NCI-H446 treated with DMSO at 0.1 percent for 48 hours (cell line): ENCODE measurements around the gene LMX1A.

Source experiments
- DNase-seq: peaks from one replicate; lab custom pipeline; 2025; lab: John Stamatoyannopoulos, UW

Gene LMX1A

GRCh38 chr1:165265196-165265838 lies 91.2 kb downstream of the LMX1A start:
- DNase-seq, result no peak

- DNase-seq, result no peak
Observed at GRCh38 chr1:165259706-165260428, 96.6 kb downstream of the LMX1A start.

DNA sequence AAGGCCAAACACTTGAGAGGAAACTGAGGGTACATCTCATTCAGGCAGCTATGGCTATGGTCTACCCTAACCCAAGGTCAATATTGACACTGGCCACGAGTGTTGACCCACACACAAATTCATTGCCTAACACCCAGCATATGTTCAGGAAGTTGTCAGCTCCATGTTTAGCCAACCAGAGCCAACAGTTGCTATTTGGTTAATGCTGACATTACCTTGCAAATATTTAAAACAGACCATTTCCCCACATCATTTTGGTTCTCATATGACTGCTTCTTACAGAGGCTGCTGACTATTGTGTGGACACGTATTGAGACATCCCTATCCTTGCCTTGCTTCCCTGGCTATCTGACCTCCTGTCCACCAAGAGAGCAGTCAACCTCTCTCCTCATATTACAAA lies 97.3 kb downstream of the LMX1A start:
- no peak for DNase-seq

DNA sequence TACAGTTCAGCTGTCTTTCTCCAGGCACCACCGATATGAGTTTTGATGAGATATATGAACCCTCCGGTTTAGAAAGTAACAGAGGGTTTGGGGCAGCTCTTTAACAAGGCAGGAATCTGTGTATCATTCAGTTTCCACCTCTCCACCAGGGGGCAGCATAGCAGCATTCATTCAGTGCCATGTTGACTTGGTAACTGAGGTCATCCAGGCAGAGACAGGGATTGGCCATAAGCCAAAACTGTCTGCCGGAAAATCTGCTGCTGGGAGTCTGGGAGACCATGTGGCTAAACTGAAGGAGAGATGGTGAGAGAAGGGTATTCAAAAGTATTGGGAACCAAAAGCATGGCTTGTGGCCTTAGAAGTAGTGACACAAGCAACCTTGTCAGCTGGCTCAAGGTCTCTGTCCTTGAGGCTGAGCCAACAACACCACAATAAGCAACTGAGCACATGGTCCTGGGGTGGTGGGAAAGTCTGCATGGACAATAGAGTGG lies 98.5 kb downstream of the LMX1A start:
- DNase-seq, result peak; percentile 80

- DNase-seq, result no peak
Observed at GRCh38 chr1:165254896-165255625, 101.5 kb downstream of the LMX1A start.

DNA sequence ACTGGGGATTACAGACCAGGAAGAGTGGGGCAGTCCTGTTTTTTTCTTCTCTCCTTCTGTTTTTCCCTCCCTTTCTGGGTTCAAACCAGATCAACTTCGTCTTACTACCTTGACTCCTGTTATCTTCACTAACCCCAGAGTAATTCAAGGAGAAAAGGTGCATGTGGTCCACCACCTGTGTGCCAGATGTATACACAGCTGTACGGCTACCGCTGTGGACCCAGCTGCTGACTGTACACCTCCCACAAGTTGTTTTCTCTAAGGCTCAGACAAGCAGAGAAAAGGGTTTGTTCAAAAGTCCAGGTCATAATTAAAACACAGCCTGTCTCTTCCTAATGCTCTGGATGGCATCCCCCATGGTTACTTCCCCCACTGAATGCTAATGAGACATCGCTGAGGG lies 102.1 kb downstream of the LMX1A start:
- no peak for DNase-seq

DNA sequence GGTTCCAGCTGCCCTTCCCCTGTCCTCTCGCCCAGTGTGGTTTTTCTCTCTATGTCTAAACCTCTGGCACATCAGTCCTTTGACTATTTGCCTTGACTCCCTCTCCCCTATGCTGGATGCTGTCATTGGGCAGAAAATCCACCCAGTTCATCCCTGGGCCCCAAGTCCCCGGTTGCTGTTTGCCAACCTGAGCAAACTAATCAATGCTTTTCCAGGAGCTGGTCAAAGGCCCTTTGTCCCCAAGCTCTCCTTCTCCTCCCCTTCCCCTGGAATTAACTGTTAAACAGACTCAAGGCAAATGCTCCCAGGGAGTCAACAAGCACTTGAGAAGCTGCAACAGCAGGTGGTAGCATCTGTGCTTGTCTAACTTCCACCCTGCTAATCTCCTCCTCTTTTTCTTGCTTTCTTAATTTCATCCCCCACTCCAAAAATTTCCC lies 102.7 kb downstream of the LMX1A start:
- DNase-seq, result no peak

- DNase-seq, result no peak
Observed at GRCh38 chr1:165248969-165249571, 107.4 kb downstream of the LMX1A start.

- DNase-seq, result no peak
Observed at GRCh38 chr1:165241952-165242351, 114.6 kb downstream of the LMX1A start.

GRCh38 chr1:165241321-165241720 lies 115.2 kb downstream of the LMX1A start:
- DNase-seq, result no peak

DNA sequence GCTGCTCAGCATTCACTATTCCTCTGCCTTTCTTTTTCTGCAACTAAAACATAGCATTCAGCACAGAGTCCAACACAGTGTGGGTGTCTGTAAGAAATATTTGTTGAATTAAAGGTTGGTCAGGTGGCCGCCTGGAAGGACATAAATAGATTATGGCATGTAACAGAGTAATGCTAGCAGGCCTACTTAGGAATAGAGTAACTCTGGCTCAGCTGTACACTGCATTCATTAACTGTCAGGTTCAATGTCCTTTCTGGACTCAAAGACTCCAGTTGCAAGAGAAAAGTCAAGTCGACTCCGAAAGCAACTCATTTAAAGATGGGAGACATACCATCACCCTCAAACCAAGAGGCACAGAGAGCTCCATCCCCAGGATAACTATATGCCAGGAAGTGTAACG lies 116.0 kb downstream of the LMX1A start:
- no peak for DNase-seq

DNA sequence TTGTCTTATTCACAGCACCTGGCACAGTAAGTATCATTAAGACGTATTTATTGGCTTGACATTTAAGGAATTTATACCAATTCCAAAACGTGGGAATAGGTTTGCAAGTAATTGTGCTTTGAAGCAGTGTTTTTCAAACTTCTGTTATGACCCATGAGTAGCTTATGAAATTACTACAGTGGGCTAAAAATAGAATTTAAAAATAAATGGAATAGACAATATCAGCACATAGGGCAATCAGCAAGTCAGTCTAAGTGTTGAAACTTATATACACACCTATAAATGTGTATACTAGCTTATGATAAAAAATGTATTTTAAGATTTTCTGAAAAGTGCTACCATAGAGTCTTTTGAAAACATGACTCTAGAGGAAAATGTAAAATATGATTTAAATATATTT lies 116.6 kb downstream of the LMX1A start:
- DNase-seq, result no peak

- DNase-seq, result peak; percentile 57
Observed at GRCh38 chr1:165235777-165236291, 120.7 kb downstream of the LMX1A start.

GRCh38 chr1:165235155-165235776 lies 121.2 kb downstream of the LMX1A start:
- no peak for DNase-seq

- no peak for DNase-seq
Observed at GRCh38 chr1:165234149-165234548, 122.4 kb downstream of the LMX1A start.

- no peak for DNase-seq
Observed at GRCh38 chr1:165228676-165229075, 127.8 kb downstream of the LMX1A start.

DNA sequence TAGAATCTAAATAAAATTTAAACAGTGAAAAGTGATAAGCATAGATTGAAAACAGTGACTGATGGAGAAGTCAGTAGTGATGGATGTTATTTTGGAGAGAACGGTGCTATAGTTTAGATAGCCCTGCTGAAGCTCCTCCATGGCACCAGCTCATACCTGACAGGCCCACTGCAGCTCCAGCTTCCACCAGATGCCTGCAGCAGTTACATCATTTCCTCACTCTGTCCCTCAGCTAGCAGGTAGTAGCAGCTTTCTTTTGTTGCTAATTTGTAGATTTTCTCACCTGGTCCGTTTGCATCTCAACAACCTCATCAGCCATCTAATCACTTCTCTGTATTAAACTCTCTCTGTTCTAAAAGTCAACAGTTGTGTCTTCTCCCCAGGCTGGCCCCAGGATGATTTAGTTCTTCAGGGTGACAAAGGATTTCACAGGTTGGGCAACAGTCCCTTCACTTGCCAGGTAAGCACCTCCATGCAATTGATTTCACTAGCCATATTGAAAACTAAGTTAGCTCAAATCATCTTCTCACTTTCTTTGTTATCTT lies 128.3 kb downstream of the LMX1A start:
- DNase-seq, result no peak

DNA sequence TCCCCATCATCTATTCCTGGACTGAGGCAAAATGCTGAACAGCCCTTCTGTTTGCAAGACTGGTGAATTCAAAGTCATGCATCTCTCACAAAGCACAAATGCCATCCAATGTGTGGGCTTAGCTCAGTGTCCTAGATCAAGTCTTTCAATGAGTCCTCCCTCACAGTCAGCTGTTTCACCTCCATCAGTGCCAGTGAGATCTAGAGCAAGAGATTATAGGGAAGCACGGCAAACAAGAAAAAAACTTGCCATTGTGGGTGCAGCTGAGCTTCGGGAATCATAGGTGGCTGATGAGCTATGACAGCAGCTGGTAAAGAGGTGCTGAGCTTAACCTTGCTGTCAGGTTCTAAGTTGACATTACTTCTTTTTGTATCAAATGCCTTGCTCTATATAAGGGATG lies 130.2 kb downstream of the LMX1A start:
- no peak for DNase-seq

DNA sequence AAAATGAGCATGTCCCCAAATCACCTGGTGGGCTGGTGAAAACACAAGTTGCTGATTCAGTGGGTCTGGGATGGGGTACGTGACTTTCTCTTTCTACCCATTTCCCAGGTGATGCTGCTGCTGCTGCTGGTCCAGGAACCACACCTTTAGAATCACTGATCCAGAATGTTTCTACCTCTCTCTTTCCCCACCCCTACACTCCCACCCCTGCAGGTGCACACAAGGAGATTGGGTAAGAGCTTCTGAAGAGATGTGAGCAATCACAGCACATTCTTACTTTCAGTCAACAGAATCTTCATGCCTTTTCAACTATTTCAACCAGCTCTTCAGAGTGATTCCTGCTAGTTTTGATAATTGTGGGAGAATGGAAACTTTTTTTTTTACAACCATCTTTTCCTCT lies 130.9 kb downstream of the LMX1A start:
- no peak for DNase-seq

DNA sequence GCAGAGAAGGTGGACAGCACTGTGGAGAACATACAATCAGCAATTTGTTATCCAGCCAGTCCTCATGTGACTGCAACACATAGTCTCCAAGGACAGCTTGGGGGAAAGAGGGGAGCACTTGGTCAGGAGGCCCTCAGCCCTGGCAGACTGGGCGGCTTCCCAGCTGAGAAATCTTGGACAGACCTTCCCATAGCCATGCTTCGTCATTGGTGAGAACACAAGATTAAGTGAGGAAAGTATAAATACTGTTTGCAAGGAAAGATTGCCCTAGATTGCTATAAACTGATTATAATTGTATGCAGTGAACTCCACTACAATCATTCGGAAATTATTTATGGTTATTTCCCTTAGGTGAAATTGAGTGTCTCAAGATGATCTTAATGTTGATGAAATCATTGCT lies 131.5 kb downstream of the LMX1A start:
- no peak for DNase-seq

GRCh38 chr1:165224504-165224903 lies 132.0 kb downstream of the LMX1A start:
- DNase-seq, result no peak

- no peak for DNase-seq
Observed at GRCh38 chr1:165222580-165222979, 133.9 kb downstream of the LMX1A start.
